Lung (tissue), 13 donors: ENCODE results near the gene CARM1. TPM values are rescaled to one million over a fixed set of nuclear protein-coding genes. Genes with fewer than 3 reads are reported as not detected.

Experiments used
- ATAC-seq: fragments of 200-7000 bp; cut with Tn5 transposase; one replicate; pipeline ENCODE4 v1.9.1; 2020; ENCODE audit warnings: moderate number of reproducible peaks; ENCODE audit not compliant: insufficient read depth, low FRiP score
- DNase-seq, 3 donors: peaks; one replicate each; pipeline ENCODE4 v3.0.0-alpha.2; 2013 to 2017
- H3K27ac ChIP-seq, 2 donors: one replicate each; pipeline ENCODE4 v1.5.1; 2013; ENCODE audit warnings: mild to moderate bottlenecking in 2 of 2, moderate library complexity in 2 of 2, control low read depth in 1 of 2, inconsistent platforms in 1 of 2, low read depth in 1 of 2, low read length in 1 of 2
- H3K27me3 ChIP-seq, 3 donors: one replicate each; pipeline ENCODE4 v1.5.1; 2013; ENCODE audit warnings: low read length in 2 of 3; ENCODE audit not compliant: control insufficient read depth in 3 of 3, insufficient read depth in 3 of 3
- H3K36me3 ChIP-seq, 4 donors: one replicate each; pipeline ENCODE4 v1.5.1; 2013; ENCODE audit warnings: low read length in 4 of 4, mild to moderate bottlenecking in 1 of 4, moderate library complexity in 1 of 4; ENCODE audit not compliant: control insufficient read depth in 4 of 4, insufficient read depth in 4 of 4
- H3K4me1 ChIP-seq, 5 donors: one replicate each; pipeline ENCODE4 v1.5.1; 2013; ENCODE audit warnings: low read length in 5 of 5, mild to moderate bottlenecking in 2 of 5, moderate library complexity in 1 of 5; ENCODE audit not compliant: control insufficient read depth in 5 of 5, insufficient read depth in 5 of 5
- H3K4me3 ChIP-seq: one replicate; pipeline ENCODE4 v1.5.1; 2013; ENCODE audit warnings: mild to moderate bottlenecking, control low read depth, moderate library complexity
- H3K9ac ChIP-seq, 2 donors: one replicate each; pipeline ENCODE4 v1.5.1; 2013; ENCODE audit warnings: low read length in 2 of 2, control low read depth in 1 of 2; ENCODE audit not compliant: insufficient read depth in 1 of 2
- H3K9me3 ChIP-seq, 4 donors: one replicate each; pipeline ENCODE4 v1.5.1; 2013; ENCODE audit warnings: low read length in 3 of 4, mild to moderate bottlenecking in 1 of 4, moderate library complexity in 1 of 4; ENCODE audit not compliant: control insufficient read depth in 4 of 4, insufficient read depth in 3 of 4
- WGBS, 2 donors: extraction: QIAGEN DNeasy Blood & Tissue Kit; methylation state at CpG; one replicate each; pipeline ENCODE4 v1.1.7; 2013; 5-methylcytosine and 5-hydroxymethylcytosine counted together
- polyA plus RNA-seq, 2 donors: library from polyadenylated mRNA; stranded (reverse); fragments of 200-250 nt; gene quantifications; one replicate each; pipeline ENCODE4 v1.2.1, GENCODE V29; 2013
- small RNA-seq: library from RNA; depleted of rRNA; stranded (forward); fragments of <200 nt; gene quantifications from one replicate; pipeline ENCODE3, GENCODE V24; 2014; ENCODE audit warnings: low replicate concordance
- total RNA-seq, 2 donors: library from RNA; depleted of rRNA in 1 of 2; stranded (reverse); fragments of >200 nt in 1 of 2; gene quantifications; one replicate each; pipeline ENCODE4 v1.2.1, GENCODE V29; 2014 to 2021
- TF ChIP-seq, protein P1 (sequence below): IDR thresholded peaks from 2 replicates; pipeline ENCODE4 v1.5.1; 2012; ENCODE audit warnings: mild to moderate bottlenecking; ENCODE audit errors: control extremely low read depth, extremely low read depth
- donor health status: control.
- donor health status: control.
- donor health status: Bipolar disorder and iron deficiency.
- donor health status: healthy.
- donor health status: DM: yes; HTN: yes; CAD: no.

CARM1 gene
- total and polyA plus RNA-seq, 4 donors, result 19.9 to 35.5 (median 27.9) TPM

- H3K4me3 ChIP-seq, result no peak overlapping the region
- H3K27ac ChIP-seq, result peak overlapping the region in 1 of 2 donors; percentile 39
- WGBS, 2 donors, result 58 to 77% methylated on average over 10 of the region's 10 CpGs
- H3K4me1 ChIP-seq, result peaks cover 0 to 13% (median 6%) of the 10 kb centered on the region in 5 donors
- ATAC-seq (no peak), DNase-seq (peak in 1 of 3 donors; percentile 62)
- TF ChIP-seq, protein P1, sequence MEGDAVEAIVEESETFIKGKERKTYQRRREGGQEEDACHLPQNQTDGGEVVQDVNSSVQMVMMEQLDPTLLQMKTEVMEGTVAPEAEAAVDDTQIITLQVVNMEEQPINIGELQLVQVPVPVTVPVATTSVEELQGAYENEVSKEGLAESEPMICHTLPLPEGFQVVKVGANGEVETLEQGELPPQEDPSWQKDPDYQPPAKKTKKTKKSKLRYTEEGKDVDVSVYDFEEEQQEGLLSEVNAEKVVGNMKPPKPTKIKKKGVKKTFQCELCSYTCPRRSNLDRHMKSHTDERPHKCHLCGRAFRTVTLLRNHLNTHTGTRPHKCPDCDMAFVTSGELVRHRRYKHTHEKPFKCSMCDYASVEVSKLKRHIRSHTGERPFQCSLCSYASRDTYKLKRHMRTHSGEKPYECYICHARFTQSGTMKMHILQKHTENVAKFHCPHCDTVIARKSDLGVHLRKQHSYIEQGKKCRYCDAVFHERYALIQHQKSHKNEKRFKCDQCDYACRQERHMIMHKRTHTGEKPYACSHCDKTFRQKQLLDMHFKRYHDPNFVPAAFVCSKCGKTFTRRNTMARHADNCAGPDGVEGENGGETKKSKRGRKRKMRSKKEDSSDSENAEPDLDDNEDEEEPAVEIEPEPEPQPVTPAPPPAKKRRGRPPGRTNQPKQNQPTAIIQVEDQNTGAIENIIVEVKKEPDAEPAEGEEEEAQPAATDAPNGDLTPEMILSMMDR, result no peak
- H3K9ac ChIP-seq, result no peak overlapping the region
- peaks cover 0 to 3% (median 0%) of the 10 kb centered on the region in 4 donors for H3K9me3 ChIP-seq
- no peaks in the 10 kb centered on the region for H3K36me3 ChIP-seq
- no peaks in the 10 kb centered on the region for H3K27me3 ChIP-seq
Measured at GRCh38 chr19:10968527-10969135, 97.3 kb downstream of the CARM1 start.

DNA sequence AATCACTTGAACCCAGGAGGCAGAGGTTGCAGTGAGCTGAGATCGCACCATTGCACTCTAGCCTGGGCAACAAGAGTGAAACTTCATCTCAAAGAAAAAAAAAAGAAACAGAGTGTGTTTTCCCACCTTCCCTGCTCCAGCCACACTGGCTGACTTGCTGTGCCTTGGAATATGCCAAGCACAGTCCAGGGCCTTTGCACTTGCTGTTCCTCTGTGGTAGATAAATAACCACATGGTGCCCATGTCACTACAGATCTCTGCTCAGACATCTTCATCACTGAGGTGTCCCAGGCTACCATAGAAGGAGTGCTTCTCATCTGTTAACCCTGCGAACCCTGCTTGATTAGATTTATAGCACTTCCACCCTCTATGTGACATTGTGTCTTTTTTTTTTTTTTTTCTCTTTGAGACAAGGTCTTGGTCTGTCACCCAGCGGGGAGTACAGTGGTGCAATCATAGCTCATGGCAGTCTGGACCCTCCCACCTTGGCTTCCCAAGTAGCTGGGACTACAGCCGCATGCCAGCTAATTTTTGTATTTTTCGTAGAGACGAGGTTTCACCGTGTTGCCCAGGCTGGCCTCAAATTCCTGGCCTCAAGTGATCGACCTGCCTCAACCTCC, 99.9 kb downstream of the CARM1 start:
- Histone ChIP-seq H3K9me3 (peaks cover 0 to 3% (median 0%) of the 10 kb centered on the region in 4 donors), H3K27me3 (no peaks in the 10 kb centered on the region), H3K4me1 (peaks cover 0 to 22% (median 20%) of the 10 kb centered on the region in 5 donors), H3K9ac (no peak overlapping the region), H3K27ac (no peak overlapping the region), H3K4me3 (no peak overlapping the region), H3K36me3 (no peaks in the 10 kb centered on the region)
- DNase-seq (no peak), ATAC-seq (no peak)
- TF ChIP-seq, protein P1, result no peak
- 89 to 90% methylated on average over 8 of the region's 8 CpGs for WGBS, 2 donors

Small RNA genes within 50 kb of the gene (small RNA-seq; reads per million reads assigned to genes)
- 0.06 reads per million for gene MIR6793

Other genes with a start within 250 kb of the CARM1 start
- gene SLC44A2, start 246.0 kb upstream of the CARM1 start, total RNA-seq, result 100 to 1,000 TPM; 115 to 173 TPM
- 100 to 1,000 TPM in 1 of 2 donors, 10 to 100 TPM in 1; 83.6 to 122 TPM for gene SLC44A2, start 246.0 kb upstream of the CARM1 start, polyA plus RNA-seq
- 100 to 1,000 TPM; 146 to 225 TPM for gene ILF3, start 217.2 kb upstream of the CARM1 start, total RNA-seq
- gene ILF3, start 217.2 kb upstream of the CARM1 start, polyA plus RNA-seq, result 100 to 1,000 TPM; 105 to 117 TPM
- 10 to 100 TPM; 21.0 to 54.5 TPM for gene QTRT1, start 170.1 kb upstream of the CARM1 start, total RNA-seq
- 10 to 100 TPM; 46.9 to 70.6 TPM for gene QTRT1, start 170.1 kb upstream of the CARM1 start, polyA plus RNA-seq
- 100 to 1,000 TPM; 202 to 277 TPM for gene DNM2, start 153.5 kb upstream of the CARM1 start, total RNA-seq
- gene DNM2, start 153.5 kb upstream of the CARM1 start, polyA plus RNA-seq, result 100 to 1,000 TPM; 172 to 206 TPM
- 10 to 100 TPM; 30.6 to 37.2 TPM for gene TMED1, start 35.3 kb upstream of the CARM1 start, total RNA-seq
- gene TMED1, start 35.3 kb upstream of the CARM1 start, polyA plus RNA-seq, result 10 to 100 TPM; 25.8 to 49.8 TPM
- gene C19orf38, start 23.1 kb upstream of the CARM1 start, total RNA-seq, result 1 to 10 TPM; 7.5 to 9.0 TPM
- 10 to 100 TPM in 1 of 2 donors, 1 to 10 TPM in 1; 4.2 to 48.7 TPM for gene C19orf38, start 23.1 kb upstream of the CARM1 start, polyA plus RNA-seq
- 10 to 100 TPM; 54.7 to 73.9 TPM for gene YIPF2, start 57.1 kb downstream of the CARM1 start, total RNA-seq
- gene YIPF2, start 57.1 kb downstream of the CARM1 start, polyA plus RNA-seq, result 10 to 100 TPM; 60.9 to 77.8 TPM
- 10 to 100 TPM; 17.7 to 20.4 TPM for gene TIMM29, start 57.3 kb downstream of the CARM1 start, total RNA-seq
- 10 to 100 TPM; 15.6 to 16.8 TPM for gene TIMM29, start 57.3 kb downstream of the CARM1 start, polyA plus RNA-seq
- gene SMARCA4, start 89.5 kb downstream of the CARM1 start, total RNA-seq, result 100 to 1,000 TPM; 112 to 116 TPM
- 10 to 100 TPM; 52.3 to 69.9 TPM for gene SMARCA4, start 89.5 kb downstream of the CARM1 start, polyA plus RNA-seq
- gene LDLR, start 217.9 kb downstream of the CARM1 start, total RNA-seq, result 100 to 1,000 TPM; 270 to 271 TPM
- gene LDLR, start 217.9 kb downstream of the CARM1 start, polyA plus RNA-seq, result 100 to 1,000 TPM in 1 of 2 donors, 10 to 100 TPM in 1; 52.1 to 131 TPM